HG03571 (cell line): ENCODE measurements around the gene APBA1.
"Not testable (repeated sequence)": the region's sequence is repeated elsewhere in the genome, so short reads cannot be mapped to it uniquely, and the experiment has no call there.

ENCODE experiments used
- ATAC-seq: cut with Tn5 transposase; IDR thresholded peaks from one replicate; pipeline ENCODE4 v1.9.1; 2021; ENCODE audit not compliant: unreplicated experiment

Gene APBA1

DNA sequence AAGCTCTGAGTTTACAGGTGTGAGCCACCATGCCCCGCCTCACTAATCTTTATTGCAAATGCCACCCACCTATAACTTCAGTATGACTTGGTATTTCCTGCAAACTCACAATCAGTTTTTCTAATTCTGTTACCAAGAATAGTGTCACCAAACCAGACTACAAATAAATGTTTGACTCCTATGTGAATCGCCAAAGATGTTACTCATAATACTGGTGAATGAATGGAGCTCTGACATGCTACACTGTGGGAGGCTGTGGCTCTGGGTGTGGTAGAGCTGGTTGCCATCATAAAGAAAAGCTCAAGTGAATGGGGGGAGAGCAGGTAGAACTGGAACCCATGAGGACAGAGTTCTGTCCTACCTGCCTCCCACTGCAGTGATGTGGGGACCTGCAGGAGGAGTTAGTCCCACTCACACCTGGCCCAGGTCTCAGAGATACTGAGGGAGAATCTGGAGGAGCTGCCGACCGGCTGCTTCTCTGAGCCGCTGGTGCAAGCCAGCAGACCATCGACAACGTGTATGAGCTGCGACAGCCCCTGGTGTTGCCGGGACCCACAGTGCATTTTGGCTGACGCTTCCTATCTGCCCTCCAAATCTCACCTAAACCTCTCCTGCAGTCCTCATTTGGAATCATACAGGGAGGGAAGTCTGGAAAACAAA, 251.4 kb downstream of the APBA1 start:
- ATAC-seq, result no peak

DNA sequence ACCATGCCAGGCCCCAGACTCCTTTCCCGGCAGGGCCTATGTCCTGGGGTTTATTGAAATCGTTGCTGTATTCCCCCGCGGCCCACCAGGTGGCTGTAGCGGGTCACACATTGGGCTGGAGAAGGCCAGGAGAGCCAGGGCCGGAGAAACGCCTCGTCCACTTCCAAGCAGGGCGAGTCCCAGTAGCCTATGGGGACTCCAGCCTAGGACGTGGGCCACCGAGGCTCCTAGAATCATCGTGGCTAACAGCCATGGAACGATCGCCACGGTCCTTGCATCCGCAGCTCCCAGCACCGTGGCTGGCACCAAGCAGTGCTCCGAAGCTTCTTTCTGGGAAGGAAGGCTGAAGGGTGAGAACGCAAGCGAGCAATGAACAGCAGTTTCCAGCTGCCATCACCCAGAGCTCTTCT, 259.4 kb downstream of the APBA1 start:
- ATAC-seq, result no peak

DNA sequence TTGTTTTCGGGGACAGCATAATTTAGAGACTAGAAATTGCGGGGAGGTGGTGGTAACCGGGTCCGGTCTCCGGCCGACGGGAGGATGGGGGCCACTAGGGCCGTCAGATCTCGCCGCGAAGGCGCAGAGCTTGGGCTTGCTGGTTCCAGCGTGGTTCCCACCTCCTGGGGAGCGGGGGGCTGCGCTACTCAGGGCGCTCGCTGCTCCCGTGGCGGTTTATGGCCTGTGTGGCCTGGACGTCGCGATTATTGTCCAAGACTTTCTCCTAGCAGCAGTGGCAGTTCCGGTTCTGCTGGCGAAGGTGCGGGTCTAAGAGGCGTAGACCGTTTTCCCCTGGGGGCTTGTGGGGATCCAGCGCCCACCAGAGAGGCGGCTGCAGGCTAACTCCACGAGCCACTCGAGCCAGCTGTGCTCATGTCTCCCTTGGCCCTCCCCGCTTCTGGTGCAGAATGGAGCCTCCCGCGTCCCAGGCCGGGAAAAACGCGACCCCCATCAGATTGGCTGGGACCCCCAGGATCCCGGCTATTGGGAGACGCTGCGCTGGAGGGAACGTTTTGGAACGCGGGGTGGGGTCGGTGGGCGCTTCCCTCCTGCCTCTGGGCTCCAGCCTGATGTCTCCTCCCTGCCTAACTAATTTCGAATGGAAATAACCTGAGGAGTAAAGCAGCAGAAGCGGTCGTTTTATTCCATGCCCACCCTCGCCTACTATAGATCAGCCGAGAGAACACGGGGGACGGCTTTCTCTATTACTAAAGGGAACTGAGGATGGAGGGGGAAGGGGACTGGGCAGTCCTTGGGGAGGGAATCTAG, 260.0 kb downstream of the APBA1 start:
- no peak for ATAC-seq

DNA sequence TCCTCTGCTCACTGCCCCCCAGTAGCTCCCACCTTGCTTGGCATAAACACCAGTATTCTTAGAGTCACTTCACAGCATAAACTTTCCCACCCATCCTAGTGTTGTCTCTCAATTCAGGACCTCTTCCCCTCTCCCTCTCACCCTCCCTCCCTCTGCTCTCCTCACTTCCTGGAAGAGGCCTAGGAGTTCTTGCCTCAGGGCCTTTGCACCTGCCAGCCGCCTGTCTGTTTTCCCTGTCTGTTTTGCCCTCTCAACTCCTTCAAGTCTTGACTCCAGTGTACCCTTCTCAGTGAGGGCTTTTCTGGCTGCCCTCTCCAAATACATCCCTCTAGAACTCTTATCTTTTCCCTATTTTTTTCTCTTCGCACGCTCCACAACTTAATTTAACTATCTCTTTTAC, 260.9 kb downstream of the APBA1 start:
- ATAC-seq, result no peak

DNA sequence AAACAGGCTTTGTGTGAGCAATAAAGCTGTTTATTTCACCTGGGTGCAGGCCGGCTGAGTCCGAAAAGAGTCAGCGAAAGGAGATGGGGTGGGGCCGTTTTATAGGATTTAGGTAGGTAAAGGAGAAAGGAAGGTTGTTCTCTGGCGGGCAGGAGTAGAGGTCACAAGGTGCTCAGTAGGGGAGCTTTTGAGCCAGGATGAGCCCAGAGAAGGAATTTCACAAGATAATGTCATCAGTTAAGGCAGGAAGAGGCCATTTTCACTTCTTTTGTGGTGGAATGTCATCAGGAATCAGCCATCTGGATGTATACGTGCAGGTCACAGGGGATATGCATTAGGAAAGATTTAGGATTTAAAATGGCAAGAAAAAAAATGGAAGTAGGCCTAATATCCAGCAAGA, 262.2 kb downstream of the APBA1 start:
- ATAC-seq, result not testable (repeated sequence)

DNA sequence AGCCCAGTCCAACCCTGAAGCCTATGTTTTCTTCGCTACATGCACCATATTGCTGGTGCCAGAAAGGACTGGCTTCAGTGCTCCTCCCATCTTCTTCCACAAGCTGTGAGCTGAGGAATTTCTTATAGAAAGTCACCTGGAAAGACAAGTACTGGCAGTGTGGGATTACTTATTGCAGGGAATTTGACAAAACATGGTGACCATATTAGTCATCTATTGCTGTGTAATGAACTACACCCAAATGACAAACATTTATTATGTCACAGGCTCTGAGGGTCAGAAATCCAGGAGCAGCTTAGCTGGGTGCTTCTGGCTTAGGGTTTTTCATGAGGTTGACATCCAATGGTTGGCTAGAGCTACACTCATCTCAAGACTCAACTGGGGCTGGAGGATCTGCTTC, 271.7 kb downstream of the APBA1 start:
- ATAC-seq, result no peak

DNA sequence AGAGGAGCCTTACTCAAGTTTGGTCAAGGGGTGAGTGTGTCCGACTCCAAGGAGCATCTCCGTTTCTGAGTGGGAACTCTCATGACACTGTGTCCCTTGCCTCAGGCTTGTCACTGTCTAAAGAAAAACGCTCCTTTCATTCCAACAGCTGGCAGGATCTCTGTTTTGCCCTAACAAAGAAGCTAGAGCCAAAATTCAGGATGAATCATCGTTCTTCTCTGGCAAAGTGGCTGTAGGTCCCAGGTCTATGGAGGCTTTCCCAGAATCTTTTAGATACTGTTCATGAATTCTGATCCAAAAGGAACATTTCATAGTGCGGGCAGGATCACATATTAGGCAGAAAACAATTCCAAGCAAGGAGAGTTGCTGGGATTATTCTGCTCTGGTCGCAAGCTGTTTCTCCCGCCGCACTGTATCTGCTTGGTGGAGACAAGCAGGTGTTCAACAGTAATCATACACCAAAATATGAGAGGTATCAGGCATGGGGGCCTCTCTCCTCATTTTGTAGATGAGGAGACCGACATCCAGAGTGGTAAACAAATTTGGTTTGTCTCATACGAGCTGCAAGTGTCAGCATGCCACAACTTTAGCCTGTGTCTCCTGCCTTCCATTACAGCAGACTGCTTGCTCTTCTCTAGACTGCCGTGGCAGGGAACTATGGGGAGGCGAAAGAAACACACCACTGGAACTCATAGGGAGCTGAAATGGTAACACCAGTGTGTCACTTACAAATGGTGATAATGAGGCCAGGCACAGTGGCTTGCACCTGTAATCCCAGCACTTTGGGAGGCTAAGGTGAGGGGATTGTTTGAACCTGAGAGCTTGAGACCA, 274.6 kb downstream of the APBA1 start:
- no peak for ATAC-seq

DNA sequence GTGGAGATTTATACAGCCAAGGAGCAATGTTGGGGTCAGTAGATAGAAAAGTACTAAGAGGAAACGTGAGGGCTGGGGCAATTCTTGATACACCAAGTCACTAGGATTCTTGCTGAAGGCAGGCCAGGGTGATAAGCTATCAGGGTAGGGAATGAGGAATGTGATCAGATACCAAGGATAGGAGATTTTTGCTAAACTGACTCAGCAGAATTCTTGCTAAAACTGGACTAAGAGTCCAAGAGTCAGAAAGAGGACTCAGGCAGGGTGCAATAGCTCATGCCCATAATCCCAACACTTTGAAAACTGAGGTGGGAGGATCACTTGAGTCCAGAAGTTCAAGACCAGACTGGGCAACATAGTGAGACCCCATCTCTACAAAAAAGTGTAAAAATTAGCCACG, 275.4 kb downstream of the APBA1 start:
- no peak for ATAC-seq

DNA sequence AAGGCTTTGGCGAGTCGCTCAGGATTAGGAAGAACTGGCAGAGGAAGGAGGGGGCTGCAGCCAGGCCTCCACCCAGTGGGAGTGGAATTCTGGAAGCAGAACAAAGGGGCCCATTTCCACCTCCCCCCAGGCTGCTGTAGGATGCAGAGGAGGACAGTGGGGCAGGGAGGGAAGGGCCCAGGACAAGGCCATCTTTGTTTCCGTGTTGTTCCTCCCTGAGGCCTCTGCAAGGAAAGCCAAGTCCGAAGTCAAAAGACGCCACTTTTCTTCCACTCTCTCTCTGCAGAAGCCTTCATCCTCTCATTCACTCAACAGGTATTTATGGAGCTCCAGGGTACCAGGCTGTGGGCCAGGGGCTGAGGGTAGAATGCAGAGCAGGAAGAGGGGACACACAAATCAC, 276.5 kb downstream of the APBA1 start:
- no peak for ATAC-seq

DNA sequence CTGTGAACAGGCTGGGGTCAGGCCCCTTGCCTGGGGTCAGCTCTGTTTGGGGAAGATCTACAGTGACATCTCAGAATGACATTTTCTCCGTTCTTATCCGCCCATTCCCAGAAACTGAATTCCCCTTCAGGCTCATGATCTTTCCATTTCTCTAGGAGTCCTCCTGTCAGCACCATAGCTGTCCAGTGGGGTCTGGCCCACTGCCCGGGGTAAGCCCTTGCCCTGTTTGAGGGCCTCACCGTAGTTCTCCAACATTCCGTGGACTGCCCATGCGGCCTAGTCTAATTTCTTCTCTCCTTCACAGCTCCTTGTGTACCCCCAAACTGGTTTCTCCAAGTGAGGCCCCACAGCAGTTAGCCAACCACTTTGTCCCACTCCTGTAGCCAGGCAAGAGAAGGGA, 278.7 kb downstream of the APBA1 start:
- no peak for ATAC-seq

DNA sequence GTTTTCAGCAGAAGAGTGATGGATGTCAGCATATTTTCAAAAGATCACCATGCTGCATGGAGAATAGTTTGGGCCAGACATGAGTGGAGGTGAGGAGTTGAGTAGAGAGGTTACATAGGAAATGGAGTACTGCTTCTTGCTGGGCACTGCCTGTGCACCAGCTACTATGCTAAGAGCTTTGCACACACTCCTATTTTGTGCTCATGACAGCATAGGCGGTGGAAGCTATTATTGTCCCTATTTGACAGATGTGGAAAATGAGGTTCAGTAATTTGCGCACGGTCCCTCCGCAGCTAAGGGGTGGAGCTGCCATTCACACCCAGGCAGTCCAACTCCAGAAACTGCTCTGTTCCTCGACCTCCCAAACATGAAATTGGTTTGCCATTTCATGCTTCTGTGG, 279.3 kb downstream of the APBA1 start:
- ATAC-seq, result no peak

DNA sequence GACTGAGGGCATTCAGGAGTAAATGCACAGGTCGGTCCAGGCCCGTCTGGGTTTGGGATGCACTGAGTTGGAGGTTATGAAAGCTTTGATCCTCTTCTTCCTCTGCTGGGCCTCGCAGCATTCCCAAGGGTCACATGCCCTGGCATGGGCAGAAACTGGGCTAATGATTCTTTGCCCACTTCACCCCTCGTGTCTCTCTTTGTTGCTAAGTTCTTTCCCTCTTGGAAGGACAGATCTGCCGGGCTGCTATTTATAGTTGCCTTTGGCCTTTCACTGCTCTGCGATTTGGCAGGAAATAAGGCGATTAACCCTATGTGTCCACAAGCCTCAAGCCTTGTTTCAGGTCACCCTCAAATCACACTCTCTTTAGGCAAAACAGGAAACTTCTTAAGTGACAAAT, 280.2 kb downstream of the APBA1 start:
- no peak for ATAC-seq

DNA sequence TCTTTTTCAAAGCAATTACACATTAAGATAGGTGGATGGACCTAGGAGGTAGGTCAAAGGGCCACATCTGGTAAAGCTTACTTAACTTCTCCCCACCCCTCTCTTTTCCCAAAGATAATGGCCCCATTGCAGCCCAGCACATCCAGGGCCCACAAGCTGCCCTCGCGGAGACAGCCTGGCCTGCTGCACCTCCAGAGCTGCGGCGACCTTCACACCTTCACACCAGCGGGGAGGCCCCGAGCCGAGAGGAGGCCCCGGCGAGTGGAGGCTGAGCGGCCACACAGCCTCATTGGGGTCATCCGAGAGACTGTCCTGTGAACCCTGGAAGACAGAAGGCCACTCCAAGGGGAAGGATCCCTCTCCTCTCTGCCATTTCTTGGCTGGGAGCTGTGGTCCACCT, 280.7 kb downstream of the APBA1 start:
- ATAC-seq, result no peak

DNA sequence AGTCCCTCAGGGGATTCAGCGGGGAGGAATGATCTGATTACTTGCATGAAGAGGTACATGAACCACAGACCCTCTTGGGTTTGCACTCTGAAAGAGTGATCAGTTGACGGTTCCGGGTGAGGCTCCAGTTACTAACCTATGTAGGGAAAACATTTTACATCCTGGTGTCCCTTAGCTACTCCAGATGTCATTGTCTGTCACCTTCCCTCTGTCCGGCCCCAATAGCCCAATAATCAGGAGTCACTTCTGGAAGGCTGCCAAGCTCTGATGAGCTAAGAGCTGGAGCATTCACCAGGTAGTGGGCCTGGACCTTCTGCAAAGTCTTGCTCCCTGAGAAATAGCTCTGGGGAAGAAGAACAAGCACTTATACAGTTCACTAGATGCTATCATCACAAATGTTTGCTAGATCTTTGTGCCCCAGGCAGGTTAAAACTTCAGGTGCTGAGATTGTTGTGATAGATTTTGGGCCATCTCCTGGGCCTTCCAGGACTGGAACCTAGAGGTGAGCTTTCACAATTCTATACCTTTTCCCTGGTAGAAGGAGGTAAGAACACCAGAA, 282.7 kb downstream of the APBA1 start:
- no peak for ATAC-seq

DNA sequence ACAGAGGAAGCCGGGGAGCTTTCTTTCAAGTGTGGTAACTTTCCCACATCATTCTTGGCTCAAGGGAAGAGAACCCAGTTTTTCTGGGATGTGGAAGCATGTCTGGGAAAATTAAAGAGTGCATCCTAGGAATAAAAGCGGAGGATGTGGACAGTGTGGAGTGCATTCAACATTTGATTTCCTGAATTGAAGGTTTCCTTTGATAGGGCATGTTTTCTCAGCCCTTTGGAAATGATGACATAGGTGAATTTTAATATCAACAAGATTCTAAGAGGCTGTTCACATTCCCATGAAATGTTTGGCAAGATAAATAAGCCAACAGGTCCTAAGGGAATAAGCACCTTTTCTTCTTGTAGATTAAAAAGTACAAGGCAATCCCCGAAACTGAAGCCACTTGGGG, 283.6 kb downstream of the APBA1 start:
- no peak for ATAC-seq

DNA sequence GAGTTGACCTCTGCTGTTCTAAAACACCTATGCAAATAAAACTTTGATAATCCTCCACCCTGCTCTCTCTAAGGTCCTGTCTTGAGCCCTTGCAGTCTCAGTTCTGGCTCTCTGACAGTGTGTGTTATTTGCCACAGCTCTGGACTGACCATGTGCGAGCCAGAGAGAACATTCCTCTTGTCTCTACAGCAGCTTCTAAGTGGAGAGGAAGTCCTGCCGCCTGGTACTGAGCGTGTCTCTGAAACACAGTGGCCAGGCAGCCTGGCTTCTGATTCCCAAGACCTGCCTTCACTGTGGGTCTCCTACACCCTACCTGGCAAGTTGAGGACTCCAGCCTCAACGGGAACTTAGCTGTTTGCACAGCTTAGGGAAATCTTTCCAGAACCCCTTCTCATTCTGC, 285.5 kb downstream of the APBA1 start:
- ATAC-seq, result no peak

DNA sequence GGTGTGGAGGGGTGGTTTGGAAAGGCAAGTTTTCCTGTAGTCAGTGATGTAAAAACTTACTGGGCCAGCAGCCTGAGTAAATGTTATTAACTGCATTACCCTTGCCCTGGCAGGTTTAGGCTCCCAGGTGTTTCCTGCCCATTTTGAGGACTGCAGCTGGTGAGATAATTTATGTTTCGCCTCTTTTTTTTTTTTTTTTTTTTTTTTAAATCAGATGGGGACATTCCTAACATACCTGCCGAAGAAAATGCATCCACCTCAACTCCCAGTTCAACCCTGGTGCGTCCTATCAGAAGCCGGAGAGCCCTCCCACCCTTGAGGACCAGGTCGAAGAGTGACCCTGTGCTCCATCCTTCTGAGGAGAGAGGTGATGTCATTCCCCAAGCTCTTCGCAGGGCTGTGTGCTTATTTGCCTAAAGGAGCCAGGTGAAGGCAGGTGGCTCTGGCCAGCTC, 286.6 kb downstream of the APBA1 start:
- no peak for ATAC-seq

DNA sequence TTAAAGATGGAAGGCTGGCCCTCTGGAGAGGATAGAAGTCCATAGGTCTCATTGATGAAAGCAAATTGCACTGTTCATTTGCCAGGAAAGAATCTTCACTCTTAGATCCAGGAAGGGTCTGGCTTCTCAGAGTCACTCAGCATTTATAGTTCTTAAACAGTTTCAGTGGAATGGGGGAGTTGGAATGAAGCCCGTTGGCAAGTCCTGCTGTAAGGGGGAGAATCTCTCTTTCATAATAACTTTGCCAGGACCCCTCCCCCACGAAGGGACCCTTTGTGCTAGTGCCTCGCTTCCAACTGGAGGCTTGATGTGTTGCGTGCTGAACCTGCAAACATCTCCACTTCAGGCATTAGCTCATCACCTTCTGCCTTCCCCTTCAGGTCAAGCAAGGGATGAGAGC, 290.0 kb downstream of the APBA1 start:
- no peak for ATAC-seq

DNA sequence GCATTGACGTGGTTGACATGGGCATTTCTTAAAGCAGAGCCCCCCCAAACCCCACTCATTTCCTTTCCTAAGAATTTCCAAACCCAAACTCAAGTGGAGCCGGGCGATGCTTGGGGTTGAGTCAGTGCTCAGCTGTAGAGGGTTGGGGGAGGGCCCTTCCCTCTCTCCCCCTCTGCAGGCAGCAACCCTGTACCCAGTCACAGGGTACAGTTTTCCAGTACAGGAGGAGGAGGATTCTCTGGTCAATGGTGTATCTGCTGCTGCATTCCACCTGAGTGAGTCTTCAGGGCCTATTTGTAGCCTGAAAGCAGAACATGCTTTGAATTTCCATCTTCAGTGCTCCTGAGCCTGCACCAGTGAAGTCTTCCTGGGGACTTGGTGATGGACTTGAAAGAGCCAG, 291.4 kb downstream of the APBA1 start:
- no peak for ATAC-seq

DNA sequence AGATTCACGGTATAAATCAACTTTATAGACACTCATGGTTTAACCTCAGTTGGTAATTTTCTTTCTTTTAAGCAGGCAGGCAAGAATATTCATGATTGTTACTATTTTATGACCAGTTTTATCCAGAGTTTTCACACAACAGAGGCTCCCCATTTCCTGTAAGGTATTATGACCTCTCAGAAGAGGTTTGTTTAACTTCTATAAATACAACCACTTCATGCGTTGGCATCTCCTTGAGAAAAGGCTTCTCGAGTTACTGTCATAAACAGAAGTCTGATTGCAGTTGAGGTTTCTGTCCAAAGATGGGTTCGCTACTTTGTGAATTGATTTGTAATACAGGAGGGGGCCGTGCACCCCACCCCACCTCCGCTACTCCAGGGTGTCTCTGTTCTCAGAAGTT, 291.9 kb downstream of the APBA1 start:
- no peak for ATAC-seq

DNA sequence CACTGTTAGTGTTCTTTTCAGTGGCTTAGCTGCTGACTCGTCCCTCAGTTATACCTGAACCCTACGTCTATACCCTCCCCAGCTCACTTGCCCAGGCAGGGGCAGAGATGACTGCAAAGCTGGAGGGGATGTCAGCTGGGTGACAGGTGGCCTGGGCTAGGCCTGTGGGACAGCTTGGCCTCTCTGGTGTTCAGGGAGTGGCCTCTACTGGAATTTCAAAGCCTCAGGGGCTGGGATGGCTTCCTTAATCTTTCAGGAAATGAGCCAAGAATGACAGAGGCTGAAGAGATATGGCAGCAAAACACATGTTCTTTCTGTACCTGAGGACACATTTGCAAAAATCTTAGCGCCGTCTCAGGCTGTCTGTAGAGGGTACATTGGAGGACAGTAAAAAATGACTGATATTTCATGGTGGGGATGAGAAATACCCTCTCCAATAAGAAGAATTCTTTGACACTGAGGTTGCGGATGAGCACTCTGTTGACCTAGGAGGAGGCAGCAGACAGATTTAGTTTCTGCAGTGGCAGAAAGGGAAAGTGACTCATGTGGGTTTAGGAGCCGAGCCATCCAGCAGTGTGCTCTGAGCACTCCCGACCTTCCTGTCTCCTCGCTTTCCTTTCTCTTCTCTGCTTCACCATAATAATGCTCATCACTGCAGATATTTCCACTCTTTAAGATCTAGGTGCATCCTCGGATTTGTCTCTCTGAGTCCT, 292.7 kb downstream of the APBA1 start:
- ATAC-seq, result no peak
